Thymus (tissue), 11 donors: ENCODE data around the gene TP53AIP1. TPM values are rescaled to one million over a fixed set of nuclear protein-coding genes. Genes with fewer than 3 reads are reported as not detected.
A peak's percentile ranks its signal among the peaks of the same experiment; 100 is the strongest.

Experiments
- DNase-seq, 9 donors: peaks; one replicate each; pipeline ENCODE4 v3.0.0-alpha.2; 2013; ENCODE audit warnings: low spot score in 9 of 9, low read depth in 6 of 9, missing footprints in 1 of 9
- H3K27ac ChIP-seq, 2 donors: one replicate each; pipeline ENCODE4 v1.5.1; 2013; ENCODE audit warnings: control low read depth in 1 of 2, low read depth in 1 of 2, low read length in 1 of 2, mild to moderate bottlenecking in 1 of 2, moderate library complexity in 1 of 2
- H3K27me3 ChIP-seq, 2 donors: one replicate each; pipeline ENCODE4 v1.5.1; 2013; ENCODE audit warnings: low read length in 1 of 2; ENCODE audit not compliant: control insufficient read depth in 2 of 2, insufficient read depth in 1 of 2
- H3K36me3 ChIP-seq, 2 donors: one replicate each; pipeline ENCODE4 v1.5.1; 2013; ENCODE audit warnings: low read length in 1 of 2, mild to moderate bottlenecking in 1 of 2, moderate library complexity in 1 of 2; ENCODE audit not compliant: control insufficient read depth in 2 of 2, insufficient read depth in 2 of 2
- H3K4me1 ChIP-seq, 2 donors: one replicate each; pipeline ENCODE4 v1.5.1; 2013; ENCODE audit warnings: low read length in 2 of 2; ENCODE audit not compliant: control insufficient read depth in 2 of 2, insufficient read depth in 2 of 2
- H3K4me3 ChIP-seq, 2 donors: one replicate each; pipeline ENCODE4 v1.5.1; 2013; ENCODE audit warnings: low read length in 2 of 2, control low read depth in 1 of 2, mild to moderate bottlenecking in 1 of 2
- H3K9me3 ChIP-seq, 2 donors: one replicate each; pipeline ENCODE4 v1.5.1; 2013; ENCODE audit warnings: low read length in 1 of 2, mild to moderate bottlenecking in 1 of 2; ENCODE audit not compliant: control insufficient read depth in 2 of 2, insufficient read depth in 1 of 2
- WGBS: extraction: QIAGEN DNeasy Blood & Tissue Kit; methylation state at CpG from one replicate; pipeline ENCODE4 v1.1.7; 2013; 5-methylcytosine and 5-hydroxymethylcytosine counted together
- polyA plus RNA-seq: library from polyadenylated mRNA; stranded (reverse); fragments of 200-250 nt; gene quantifications from one replicate; pipeline ENCODE4 v1.2.3, GENCODE V29; 2013
- total RNA-seq: library from RNA; stranded (reverse); fragments of 120-200 nt; gene quantifications from one replicate; pipeline ENCODE4 v1.2.4, GENCODE V29; 2013
- donor health status: healthy.

The TP53AIP1 gene
- total and polyA plus RNA-seq, 2 donors, result 1.6 to 32.0 TPM

DNA sequence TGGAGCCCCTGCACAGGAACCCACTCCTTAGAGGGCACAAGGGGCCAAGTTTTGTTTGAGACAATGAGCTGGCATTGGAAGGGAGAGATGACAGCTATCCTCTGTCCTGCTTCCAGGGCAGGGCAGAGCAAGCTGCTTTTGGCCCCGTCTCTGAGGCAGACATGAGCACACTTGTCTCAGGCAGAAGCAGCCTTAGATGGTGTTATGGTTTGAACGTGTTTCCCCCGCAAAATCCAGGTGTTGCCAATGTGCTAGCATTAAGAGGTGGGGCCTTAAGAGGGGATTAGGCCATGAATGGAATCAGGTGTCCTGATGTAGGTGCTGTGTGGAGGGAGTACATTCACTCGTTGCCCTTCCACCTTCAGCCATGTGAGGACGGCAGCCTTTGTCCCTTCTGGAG is 2.5 kb downstream of the TP53AIP1 start:
- Histone ChIP-seq H3K4me1 (peaks cover 0 to 15% of the 10 kb centered on the region in 2 donors), H3K36me3 (no peaks in the 10 kb centered on the region), H3K9me3 (no peaks in the 10 kb centered on the region), H3K27me3 (peaks cover 0 to 4% of the 10 kb centered on the region in 2 donors), H3K4me3 (no peak overlapping the region), H3K27ac (peak overlapping the region; percentile 72 to 74)
- WGBS, result 88% methylated on average over 5 of the region's 5 CpGs
- no peak for DNase-seq

GRCh38 chr11:128939591-128939990 is 3.1 kb downstream of the TP53AIP1 start:
- H3K27me3 ChIP-seq, result peaks cover 0 to 4% of the 10 kb centered on the region in 2 donors
- no peak overlapping the region for H3K4me3 ChIP-seq
- H3K36me3 ChIP-seq, result no peaks in the 10 kb centered on the region
- WGBS, result 93% methylated on average over 11 of the region's 11 CpGs
- no peaks in the 10 kb centered on the region for H3K9me3 ChIP-seq
- no peak for DNase-seq
- peaks cover 0 to 15% of the 10 kb centered on the region in 2 donors for H3K4me1 ChIP-seq
- H3K27ac ChIP-seq, result peak overlapping the region in 1 of 2 donors; percentile 50

DNA sequence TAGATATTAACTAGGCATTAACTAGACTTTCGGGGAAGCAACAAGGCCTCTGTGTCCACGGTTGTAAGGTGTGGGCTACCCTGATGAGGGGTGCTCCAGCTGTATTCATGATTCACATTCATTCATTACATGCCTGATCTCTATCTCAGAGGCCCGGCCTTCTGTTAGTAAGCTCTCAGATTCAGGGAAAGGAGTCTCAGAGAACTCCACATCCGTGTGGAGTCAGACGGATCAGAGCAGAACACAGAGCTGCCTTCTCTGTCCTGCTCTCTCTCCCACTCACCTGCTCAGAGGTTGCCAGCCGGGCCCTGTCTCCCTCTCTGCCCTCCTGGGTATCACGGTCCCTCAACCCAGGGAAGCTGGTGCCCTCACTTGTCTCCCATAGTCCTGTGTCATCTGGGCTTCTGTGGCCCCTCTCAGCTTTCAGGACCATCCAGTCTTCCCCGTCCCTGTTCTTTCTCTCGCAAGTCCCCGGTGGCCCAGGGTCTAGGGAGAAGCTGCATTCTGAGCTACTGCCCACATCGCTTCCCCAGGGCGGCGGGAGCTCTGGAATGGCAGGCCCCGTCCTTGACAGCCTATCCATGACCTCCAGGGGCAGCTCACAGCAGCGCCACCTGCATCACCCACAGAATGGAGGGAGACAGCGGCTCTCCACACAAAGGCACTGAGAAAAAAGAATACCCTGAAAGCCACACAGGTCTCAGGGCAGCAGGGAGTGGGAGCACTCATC is 4.3 kb downstream of the TP53AIP1 start:
- no peak for DNase-seq
- 97% methylated on average over 16 of the region's 16 CpGs for WGBS
- Histone ChIP-seq H3K27me3 (peaks cover 0 to 4% of the 10 kb centered on the region in 2 donors), H3K4me1 (peaks cover 0 to 15% of the 10 kb centered on the region in 2 donors), H3K4me3 (no peak overlapping the region), H3K9me3 (no peaks in the 10 kb centered on the region), H3K36me3 (no peaks in the 10 kb centered on the region), H3K27ac (no peak overlapping the region)

DNA sequence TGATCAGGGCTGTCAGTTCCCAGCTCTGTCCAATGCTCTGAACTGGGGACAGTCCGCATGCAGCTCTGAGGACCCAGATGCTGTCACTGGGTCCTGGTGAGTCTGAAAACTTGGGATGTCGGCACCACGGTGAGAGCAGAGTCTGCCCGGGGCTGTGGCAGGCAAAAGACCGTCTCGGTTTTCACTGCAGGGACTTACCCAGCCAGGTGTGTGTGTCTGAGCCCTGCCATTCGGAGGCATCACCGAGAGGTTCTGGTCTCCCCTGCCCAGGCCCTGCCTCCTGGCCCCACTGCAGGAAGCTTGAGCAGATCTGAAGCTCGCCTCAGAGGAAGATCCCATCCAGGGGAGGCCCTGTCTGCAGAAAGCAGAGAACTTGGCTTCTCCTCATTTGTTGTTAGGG is 5.2 kb downstream of the TP53AIP1 start:
- DNase-seq, result no peak
- no peaks in the 10 kb centered on the region for H3K9me3 ChIP-seq
- H3K27me3 ChIP-seq, result peaks cover 0 to 4% of the 10 kb centered on the region in 2 donors
- no peaks in the 10 kb centered on the region for H3K36me3 ChIP-seq
- no peak overlapping the region for H3K4me3 ChIP-seq
- no peak overlapping the region for H3K27ac ChIP-seq
- 94% methylated on average over 9 of the region's 9 CpGs for WGBS
- H3K4me1 ChIP-seq, result peaks cover 0 to 14% of the 10 kb centered on the region in 2 donors

GRCh38 chr11:128936606-128937251 is 5.9 kb downstream of the TP53AIP1 start:
- H3K9me3 ChIP-seq, result no peaks in the 10 kb centered on the region
- H3K4me3 ChIP-seq, result no peak overlapping the region
- H3K4me1 ChIP-seq, result peaks cover 0 to 9% of the 10 kb centered on the region in 2 donors
- H3K27ac ChIP-seq, result no peak overlapping the region
- DNase-seq, result no peak
- H3K36me3 ChIP-seq, result no peaks in the 10 kb centered on the region
- H3K27me3 ChIP-seq, result peaks cover 0 to 2% of the 10 kb centered on the region in 2 donors
- WGBS, result 90% methylated on average over 16 of the region's 16 CpGs

DNA sequence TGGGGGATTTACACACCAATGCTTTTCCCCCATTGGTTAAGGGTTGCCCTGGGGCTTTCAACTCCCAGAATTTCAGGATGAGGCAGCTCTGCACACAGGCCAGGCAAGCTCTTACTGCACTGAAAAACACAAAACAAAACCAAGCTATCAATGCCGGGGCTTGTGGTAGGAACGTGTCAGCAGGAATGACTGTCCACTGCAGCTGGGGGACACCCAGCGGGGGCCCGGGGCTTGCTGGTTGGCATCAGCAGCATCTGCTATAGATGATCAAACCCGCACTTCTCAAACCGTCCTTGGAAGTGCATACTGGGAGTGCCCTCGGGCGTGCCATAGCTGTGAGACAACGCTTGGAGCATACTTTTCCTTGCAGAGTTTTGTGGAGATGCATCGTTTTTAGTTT is 7.7 kb downstream of the TP53AIP1 start:
- no peaks in the 10 kb centered on the region for H3K36me3 ChIP-seq
- H3K4me1 ChIP-seq, result peaks cover 0 to 9% of the 10 kb centered on the region in 2 donors
- peaks cover 0 to under 1% of the 10 kb centered on the region in 2 donors for H3K27me3 ChIP-seq
- DNase-seq, result no peak
- no peak overlapping the region for H3K27ac ChIP-seq
- no peak overlapping the region for H3K4me3 ChIP-seq
- H3K9me3 ChIP-seq, result no peaks in the 10 kb centered on the region
- WGBS, result 98% methylated on average over 10 of the region's 10 CpGs

DNA sequence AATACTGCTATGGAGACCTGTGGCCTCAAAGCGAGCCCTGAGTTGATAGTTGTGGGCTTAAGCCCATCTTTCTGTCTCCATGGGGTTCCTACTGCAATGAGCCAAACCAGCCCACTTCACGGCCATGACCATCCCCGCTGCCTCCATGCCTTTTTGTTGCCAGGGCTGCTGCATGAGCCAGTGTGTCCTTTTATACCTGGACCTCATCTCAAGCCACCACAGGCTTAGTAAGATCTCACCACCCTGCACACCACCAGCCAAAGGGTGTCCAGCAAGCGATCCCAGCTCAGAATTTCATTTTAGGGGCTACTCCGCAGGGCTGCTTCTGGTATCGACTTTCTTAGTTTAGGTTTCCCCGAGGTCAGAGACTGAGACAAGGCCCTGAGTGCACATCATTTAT is 8.3 kb downstream of the TP53AIP1 start:
- no peak for DNase-seq
- Histone ChIP-seq H3K9me3 (no peaks in the 10 kb centered on the region), H3K27ac (no peak overlapping the region), H3K4me3 (no peak overlapping the region), H3K27me3 (peaks cover 0 to 5% of the 10 kb centered on the region in 2 donors), H3K36me3 (no peaks in the 10 kb centered on the region), H3K4me1 (peaks cover 0 to 10% of the 10 kb centered on the region in 2 donors)
- WGBS, result 97% methylated on average over 7 of the region's 7 CpGs

DNA sequence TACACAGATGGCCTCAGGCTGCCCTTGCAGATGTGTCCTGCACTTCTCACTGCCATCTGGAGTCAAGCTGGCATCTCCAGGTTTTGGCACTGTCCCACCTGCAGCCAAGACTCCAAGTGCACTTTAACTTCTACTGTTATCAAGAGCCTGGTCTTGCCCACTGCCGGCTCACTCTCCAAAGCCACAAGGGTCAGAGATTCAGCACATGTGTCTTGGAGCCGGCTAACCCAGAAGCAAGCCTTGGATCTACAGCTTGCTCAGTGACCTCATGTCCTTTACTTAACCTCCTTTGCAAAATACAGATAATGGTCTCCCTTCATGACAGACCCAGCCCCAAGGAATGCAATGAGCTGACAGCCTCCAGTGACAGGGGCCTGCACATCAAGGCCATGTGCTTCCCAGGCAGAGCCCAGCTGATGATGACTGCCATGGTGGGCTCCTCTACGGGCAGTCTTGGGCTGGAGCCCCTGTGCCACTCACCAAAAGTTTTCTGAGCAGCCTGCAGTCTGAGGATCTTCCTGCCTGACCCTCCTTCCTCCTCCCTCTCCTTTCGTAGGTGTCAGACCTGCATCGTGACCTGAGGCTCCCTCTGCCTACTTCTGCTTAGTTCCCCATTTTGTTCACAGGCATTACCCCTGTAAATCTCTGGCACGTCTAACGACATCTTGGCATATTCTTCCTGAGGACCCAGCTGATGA is 9.0 kb downstream of the TP53AIP1 start:
- 94% methylated on average over 7 of the region's 7 CpGs for WGBS
- DNase-seq, result no peak
- Histone ChIP-seq H3K36me3 (no peaks in the 10 kb centered on the region), H3K27ac (no peak overlapping the region), H3K4me1 (peaks cover 0 to 10% of the 10 kb centered on the region in 2 donors), H3K4me3 (no peak overlapping the region), H3K9me3 (no peaks in the 10 kb centered on the region), H3K27me3 (peaks cover 0 to 5% of the 10 kb centered on the region in 2 donors)

- H3K4me1 ChIP-seq, result peaks cover 0 to 7% of the 10 kb centered on the region in 2 donors
- no peaks in the 10 kb centered on the region for H3K9me3 ChIP-seq
- H3K27me3 ChIP-seq, result peaks cover 0 to 16% of the 10 kb centered on the region in 2 donors
- no peak overlapping the region for H3K27ac ChIP-seq
- no peak overlapping the region for H3K4me3 ChIP-seq
- DNase-seq, result no peak
- 94% methylated on average over 6 of the region's 6 CpGs for WGBS
- no peaks in the 10 kb centered on the region for H3K36me3 ChIP-seq
Measured at GRCh38 chr11:128931668-128932067, 11.0 kb downstream of the TP53AIP1 start.
